GM21390 (cell line): ENCODE measurements around the gene FBN3.

Experiments
- ATAC-seq: cut with Tn5 transposase; IDR thresholded peaks from one replicate; pipeline ENCODE4 v1.9.1; 2021; ENCODE audit not compliant: unreplicated experiment

Gene FBN3

GRCh38 chr19:8094336-8094735, 55.1 kb downstream of the FBN3 start:
- ATAC-seq, result no peak

- ATAC-seq, result no peak
Observed at GRCh38 chr19:8093740-8094139, 55.7 kb downstream of the FBN3 start.

GRCh38 chr19:8090950-8091349, 58.4 kb downstream of the FBN3 start:
- ATAC-seq, result no peak

- no peak for ATAC-seq
Observed at GRCh38 chr19:8089664-8090601, 59.5 kb downstream of the FBN3 start.

- no peak for ATAC-seq
Observed at GRCh38 chr19:8088752-8089663, 60.4 kb downstream of the FBN3 start.

- ATAC-seq, result no peak
Observed at GRCh38 chr19:8087876-8088275, 61.5 kb downstream of the FBN3 start.

GRCh38 chr19:8086849-8087248, 62.5 kb downstream of the FBN3 start:
- ATAC-seq, result no peak

- ATAC-seq, result no peak
Observed at GRCh38 chr19:8085598-8086408, 63.6 kb downstream of the FBN3 start.

- ATAC-seq, result no peak
Observed at GRCh38 chr19:8084152-8084551, 65.2 kb downstream of the FBN3 start.

- no peak for ATAC-seq
Observed at GRCh38 chr19:8083141-8083540, 66.3 kb downstream of the FBN3 start.

GRCh38 chr19:8081569-8082550, 67.5 kb downstream of the FBN3 start:
- no peak for ATAC-seq

GRCh38 chr19:8080832-8081231, 68.6 kb downstream of the FBN3 start:
- no peak for ATAC-seq

- no peak for ATAC-seq
Observed at GRCh38 chr19:8079988-8080387, 69.4 kb downstream of the FBN3 start.

- no peak for ATAC-seq
Observed at GRCh38 chr19:8075158-8076074, 74.0 kb downstream of the FBN3 start.

- ATAC-seq, result no peak
Observed at GRCh38 chr19:8074501-8074900, 74.9 kb downstream of the FBN3 start.

- ATAC-seq, result no peak
Observed at GRCh38 chr19:8071912-8072311, 77.5 kb downstream of the FBN3 start.

- no peak for ATAC-seq
Observed at GRCh38 chr19:8069096-8069973, 80.1 kb downstream of the FBN3 start.

- no peak for ATAC-seq
Observed at GRCh38 chr19:8065875-8066261, 83.5 kb downstream of the FBN3 start.
